GM20000 (cell line): Measurements from ENCODE around the gene ASPN.

ENCODE experiments used
- DNase-seq: peaks from one replicate; pipeline ENCODE4 v3.0.0; 2012; ENCODE audit warnings: low spot score
- CTCF ChIP-seq: IDR thresholded peaks from 2 replicates; pipeline ENCODE4 v1.5.1; 2012; ENCODE audit warnings: mild to moderate bottlenecking, control low read depth; ENCODE audit errors: extremely low read depth, missing control alignments

ASPN gene

GRCh38 chr9:92506184-92506857 lies 24.0 kb upstream of the ASPN start:
- no peak for TF ChIP-seq CTCF

GRCh38 chr9:92504881-92505280 lies 22.6 kb upstream of the ASPN start:
- no peak for DNase-seq
- TF ChIP-seq CTCF = no peak

More at GRCh38 chr9:92506184-92506857, 24.0 kb upstream of the ASPN start:
- DNase-seq = no peak

GRCh38 chr9:92503156-92503555 lies 20.9 kb upstream of the ASPN start:
- no peak for DNase-seq
- TF ChIP-seq CTCF = no peak

- peak; percentile 27 for TF ChIP-seq CTCF
- DNase-seq = peak; percentile 36
Measured at GRCh38 chr9:92501671-92502393, 19.5 kb upstream of the ASPN start.

GRCh38 chr9:92500725-92501124 lies 18.4 kb upstream of the ASPN start:
- no peak for TF ChIP-seq CTCF
- DNase-seq = no peak

- no peak for TF ChIP-seq CTCF
- no peak for DNase-seq
Measured at GRCh38 chr9:92499701-92500100, 17.4 kb upstream of the ASPN start.

GRCh38 chr9:92496396-92497176 lies 14.3 kb upstream of the ASPN start:
- no peak for TF ChIP-seq CTCF
- DNase-seq = no peak
